ENCODE measurements around the gene ALPP. TPM values are rescaled to one million over a fixed set of nuclear protein-coding genes. Genes with fewer than 3 reads are reported as not detected.
A peak's percentile ranks its signal among the peaks of the same experiment; 100 is the strongest.
"Not testable (repeated sequence)": the region's sequence is repeated elsewhere in the genome, so short reads cannot be mapped to it uniquely, and the experiment has no call there.

The ALPP gene
- total RNA-seq, 4 donors from 2014 or later, result 0.06 TPM; not detected in 3

DNA sequence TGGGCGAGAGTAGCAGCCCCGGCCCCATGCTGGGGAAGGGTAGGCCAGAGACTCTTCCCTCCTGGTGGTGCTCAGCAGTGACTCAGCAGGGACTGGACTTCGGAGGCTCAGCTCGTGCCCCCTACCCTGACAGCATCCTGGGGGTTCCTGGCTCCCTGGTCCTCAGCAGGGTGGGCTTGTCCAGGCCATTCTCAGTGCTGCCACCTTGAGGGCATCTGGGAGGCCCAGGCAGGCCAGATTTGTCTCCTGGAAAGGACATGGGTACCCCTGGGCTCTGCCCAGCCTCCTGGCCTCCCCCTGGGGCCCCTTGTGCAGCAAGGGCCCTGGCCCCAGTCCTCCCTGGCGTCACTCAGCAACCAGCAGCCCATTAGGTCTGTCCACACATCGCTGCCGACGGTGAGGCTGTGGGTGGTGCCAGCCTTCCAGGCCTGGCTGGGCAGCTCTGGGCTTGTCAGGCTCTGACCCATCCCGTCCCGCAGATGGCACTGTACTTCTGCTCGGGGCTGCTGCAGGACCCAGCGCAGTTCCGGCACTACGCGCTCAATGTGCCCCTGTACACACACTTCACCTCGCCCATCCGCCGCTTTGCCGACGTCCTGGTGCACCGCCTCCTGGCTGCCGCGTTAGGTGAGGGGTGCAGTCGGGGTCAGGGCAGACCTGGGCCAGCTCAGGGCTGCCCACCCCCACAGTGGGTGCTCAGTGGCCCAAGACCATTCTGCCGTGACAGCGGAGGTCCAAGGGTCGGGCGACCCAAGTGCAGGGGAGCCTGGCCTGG, 45.0 kb upstream of the ALPP start:
- intact Hi-C loops (cut with DNase I), result no loop called here
- no peak overlapping the region for H3K4me3 ChIP-seq
- peaks cover 0 to 45% (median 27%) of the 10 kb centered on the region in 4 donors for H3K36me3 ChIP-seq
- no peaks in the 10 kb centered on the region for H3K4me1 ChIP-seq
- TF ChIP-seq, protein P1, sequence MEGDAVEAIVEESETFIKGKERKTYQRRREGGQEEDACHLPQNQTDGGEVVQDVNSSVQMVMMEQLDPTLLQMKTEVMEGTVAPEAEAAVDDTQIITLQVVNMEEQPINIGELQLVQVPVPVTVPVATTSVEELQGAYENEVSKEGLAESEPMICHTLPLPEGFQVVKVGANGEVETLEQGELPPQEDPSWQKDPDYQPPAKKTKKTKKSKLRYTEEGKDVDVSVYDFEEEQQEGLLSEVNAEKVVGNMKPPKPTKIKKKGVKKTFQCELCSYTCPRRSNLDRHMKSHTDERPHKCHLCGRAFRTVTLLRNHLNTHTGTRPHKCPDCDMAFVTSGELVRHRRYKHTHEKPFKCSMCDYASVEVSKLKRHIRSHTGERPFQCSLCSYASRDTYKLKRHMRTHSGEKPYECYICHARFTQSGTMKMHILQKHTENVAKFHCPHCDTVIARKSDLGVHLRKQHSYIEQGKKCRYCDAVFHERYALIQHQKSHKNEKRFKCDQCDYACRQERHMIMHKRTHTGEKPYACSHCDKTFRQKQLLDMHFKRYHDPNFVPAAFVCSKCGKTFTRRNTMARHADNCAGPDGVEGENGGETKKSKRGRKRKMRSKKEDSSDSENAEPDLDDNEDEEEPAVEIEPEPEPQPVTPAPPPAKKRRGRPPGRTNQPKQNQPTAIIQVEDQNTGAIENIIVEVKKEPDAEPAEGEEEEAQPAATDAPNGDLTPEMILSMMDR (IDR thresholded peaks at IDR 0.05), result peak in 1 of 3 experiments; percentile 5
- no peak for TF ChIP-seq POLR2A (IDR thresholded peaks at IDR 0.05; ENCODE audit: low read depth)
- H3K27me3 ChIP-seq, result no peaks in the 10 kb centered on the region
- H3K27ac ChIP-seq (replicated peaks in 1 of 4), result no peak overlapping the region
- DNase-seq (ENCODE audit: extremely low spot score), result no peak
- WGBS, result 91% methylated on average over 13 of the region's 28 CpGs
- H3K9me3 ChIP-seq, result no peaks in the 10 kb centered on the region

DNA sequence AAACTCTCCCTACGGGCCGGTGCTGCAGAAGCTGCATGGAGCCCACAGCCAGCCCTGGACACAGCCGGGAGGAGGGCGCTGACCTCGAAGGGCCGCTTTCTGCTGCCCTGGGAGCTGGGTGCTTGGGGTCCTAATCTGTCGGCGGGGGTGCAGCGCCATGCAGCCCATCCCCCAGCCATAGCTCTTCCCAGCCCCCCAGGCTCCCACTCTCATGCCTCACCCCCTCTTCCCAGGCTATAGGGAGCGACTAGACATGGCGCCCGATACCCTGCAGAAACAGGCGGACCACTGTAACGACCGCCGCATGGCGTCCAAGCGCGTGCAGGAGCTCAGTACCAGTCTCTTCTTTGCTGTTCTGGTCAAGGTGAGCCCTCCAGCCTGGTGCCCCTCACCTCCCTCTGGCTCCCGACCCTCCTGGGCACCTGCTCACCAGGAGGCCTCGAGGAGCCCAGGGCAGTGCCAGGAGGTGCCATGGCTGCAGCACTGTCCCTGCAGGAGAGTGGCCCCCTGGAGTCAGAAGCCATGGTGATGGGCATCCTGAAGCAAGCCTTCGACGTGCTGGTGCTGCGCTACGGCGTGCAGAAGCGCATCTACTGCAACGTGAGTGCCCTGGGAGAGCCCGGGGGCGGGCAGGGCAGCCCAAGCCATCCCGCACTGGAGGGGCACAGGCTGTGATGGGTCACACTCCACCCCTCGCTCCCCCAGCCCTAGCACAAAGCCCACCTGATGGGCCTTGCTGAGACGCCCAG, 44.2 kb upstream of the ALPP start:
- H3K27ac ChIP-seq (replicated peaks in 1 of 4); H3K27me3 ChIP-seq; DNase-seq (ENCODE audit: extremely low spot score); H3K4me1 ChIP-seq; H3K9me3 ChIP-seq; intact Hi-C loops (cut with DNase I); H3K4me3 ChIP-seq: not testable (repeated sequence)
- H3K36me3 ChIP-seq, result peaks cover 0 to 48% (median 27%) of the 10 kb centered on the region in 4 donors
- WGBS, result 100% methylated on average over 5 of the region's 33 CpGs

DNA sequence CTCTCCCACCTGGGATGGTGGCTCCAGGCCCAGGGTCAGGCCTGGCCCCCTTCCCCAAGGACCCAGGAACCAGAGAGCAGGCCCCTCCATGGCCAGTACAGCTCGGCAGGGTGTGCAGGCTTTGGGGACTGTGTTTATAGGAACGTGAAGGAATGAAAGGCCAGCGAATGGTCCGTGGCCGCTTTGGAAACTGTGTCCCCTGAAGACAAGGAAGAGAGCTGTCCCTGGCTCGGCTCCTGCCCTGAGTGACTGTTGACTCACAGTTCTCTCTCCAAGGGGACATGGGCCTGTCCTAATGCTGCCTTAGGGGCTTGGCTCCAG, 43.7 kb upstream of the ALPP start:
- DNase-seq (ENCODE audit: extremely low spot score); H3K4me1 ChIP-seq; H3K9me3 ChIP-seq; H3K27me3 ChIP-seq; H3K4me3 ChIP-seq; intact Hi-C loops (cut with DNase I); H3K27ac ChIP-seq (replicated peaks in 1 of 4): not testable (repeated sequence)
- peaks cover 0 to 46% (median 27%) of the 10 kb centered on the region in 4 donors for H3K36me3 ChIP-seq
- WGBS, result 80% methylated on average over 3 of the region's 6 CpGs

DNA sequence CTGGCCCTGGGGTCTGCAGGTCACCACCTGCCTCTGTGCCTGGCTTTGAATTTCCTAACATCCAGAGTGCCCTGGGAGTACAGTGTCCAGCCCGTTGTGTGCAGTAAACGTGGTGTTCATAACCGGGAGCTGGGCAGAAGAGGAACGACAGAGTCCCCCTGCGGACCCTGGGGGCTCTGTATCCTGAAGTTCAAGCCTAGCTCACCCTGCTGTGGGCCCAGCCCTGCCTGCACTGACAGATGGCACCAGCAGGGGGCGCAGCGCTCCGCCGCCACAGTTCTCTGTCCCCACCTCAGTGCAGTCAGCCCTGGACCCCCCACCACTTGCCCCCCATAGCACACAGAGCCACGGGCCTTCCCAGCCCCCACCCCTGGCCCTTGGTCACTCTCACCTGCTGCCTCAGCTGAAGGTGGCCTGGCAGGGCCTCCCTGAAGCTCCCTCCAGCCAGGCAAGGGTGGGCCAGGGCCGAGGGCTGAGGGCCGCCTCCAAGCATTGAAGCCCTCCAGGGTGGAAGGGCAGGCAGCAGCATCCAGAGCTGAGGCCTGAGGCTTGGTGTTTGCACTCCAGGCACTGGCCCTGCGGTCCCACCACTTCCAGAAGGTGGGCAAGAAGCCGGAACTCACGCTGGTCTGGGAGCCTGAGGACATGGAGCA, 43.2 kb upstream of the ALPP start:
- H3K27me3 ChIP-seq; DNase-seq (ENCODE audit: extremely low spot score); H3K27ac ChIP-seq (replicated peaks in 1 of 4); intact Hi-C loops (cut with DNase I); H3K9me3 ChIP-seq; H3K4me1 ChIP-seq; H3K4me3 ChIP-seq: not testable (repeated sequence)
- TF ChIP-seq, protein P1 (IDR thresholded peaks at IDR 0.05), result peak in 2 of 3 experiments; percentile 41 to 47
- WGBS, result 13% methylated on average over 3 of the region's 15 CpGs
- peaks cover 0 to 41% (median 27%) of the 10 kb centered on the region in 4 donors for H3K36me3 ChIP-seq

DNA sequence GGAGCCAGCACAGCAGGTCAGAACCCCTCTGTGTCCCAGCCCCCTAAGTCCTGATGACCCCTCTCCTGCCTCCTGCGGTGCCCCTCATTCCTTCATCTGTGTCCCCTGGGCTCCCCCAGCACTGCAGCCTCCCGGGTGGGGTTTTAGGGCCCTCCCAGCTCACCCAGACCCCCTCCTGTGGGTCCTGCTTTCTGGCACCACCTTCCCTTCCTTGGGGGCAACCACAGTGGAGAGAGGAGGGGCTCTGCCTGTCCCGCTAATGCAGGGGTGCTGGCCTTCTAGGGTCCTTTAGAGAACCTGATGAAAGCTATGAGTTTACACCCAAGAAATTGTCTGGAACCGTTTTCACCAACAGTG, 42.7 kb upstream of the ALPP start:
- Histone ChIP-seq H3K27ac (replicated peaks in 1 of 4) (no peak overlapping the region), H3K9me3 (no peaks in the 10 kb centered on the region), H3K36me3 (peaks cover 0 to 40% (median 27%) of the 10 kb centered on the region in 4 donors), H3K4me3 (no peak overlapping the region), H3K27me3 (no peaks in the 10 kb centered on the region), H3K4me1 (no peaks in the 10 kb centered on the region)
- intact Hi-C loops (cut with DNase I), result no loop called here
- 94% methylated on average over 4 of the region's 4 CpGs for WGBS
- no peak for DNase-seq (ENCODE audit: extremely low spot score)
- TF ChIP-seq POLR2A (IDR thresholded peaks at IDR 0.05; ENCODE audit: low read depth) (no peak), POLR2AphosphoS5 (IDR thresholded peaks at IDR 0.05) (no peak), EP300 (IDR thresholded peaks at IDR 0.05) (no peak)
- TF ChIP-seq, protein P1 (IDR thresholded peaks at IDR 0.05), result no peak

Measured in esophagus muscularis mucosa (tissue), 4 donors.